ENCODE data around the gene KLF11.
"Not testable (repeated sequence)": the region's sequence is repeated elsewhere in the genome, so short reads cannot be mapped to it uniquely, and the experiment has no call there.

Gene KLF11

DNA sequence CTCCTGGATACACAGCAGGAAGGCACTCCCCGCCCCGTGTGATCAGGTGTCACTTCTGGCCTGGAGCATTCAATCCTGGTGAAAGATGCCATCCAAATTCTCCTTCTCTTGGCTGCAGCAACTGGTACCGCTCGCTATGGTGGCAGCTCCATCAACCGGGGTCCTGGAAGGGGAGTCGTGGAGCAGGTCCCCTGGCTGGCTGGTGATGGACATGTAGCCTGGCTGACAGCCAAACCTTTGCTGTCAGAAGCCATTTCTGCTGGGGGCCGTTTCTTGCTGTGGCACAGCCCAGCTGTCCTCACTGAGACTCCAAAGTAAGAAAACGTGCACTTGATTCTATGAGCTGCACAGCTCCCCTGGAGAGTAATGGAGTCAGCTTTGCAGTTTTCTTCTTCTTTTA is 44.0 kb downstream of the KLF11 start:
- DNase-seq, result peak in 2 of 3 experiments; percentile 41 to 48

DNA sequence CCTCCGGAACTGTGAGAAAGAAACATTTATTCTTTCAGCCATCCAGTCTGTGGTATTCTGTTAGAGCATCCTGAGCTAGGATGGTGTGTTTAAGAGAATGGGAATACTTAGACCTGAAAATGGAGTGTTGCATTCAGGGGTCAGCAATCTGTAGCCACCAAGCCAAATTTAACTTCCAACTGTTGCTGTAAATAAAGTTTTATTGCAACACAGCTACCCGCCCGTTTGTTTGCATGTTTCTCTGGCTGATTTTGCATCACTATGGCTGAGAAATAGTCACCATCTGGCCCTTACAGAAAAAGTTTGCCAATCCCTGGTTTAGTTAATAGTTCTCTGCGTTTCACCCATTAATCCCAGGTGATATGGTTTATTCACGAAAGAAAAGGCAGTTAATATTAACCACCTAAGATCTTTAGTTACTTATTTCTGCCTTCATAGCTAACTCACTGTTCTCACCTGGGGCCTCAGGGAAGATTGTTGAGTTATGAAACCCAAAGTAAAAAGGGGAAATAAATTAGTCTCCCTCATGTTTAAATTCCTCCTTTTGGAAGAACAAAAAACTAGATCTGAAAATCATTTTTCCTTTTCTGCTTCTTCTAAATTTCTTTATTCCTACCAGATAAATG is 46.3 kb downstream of the KLF11 start:
- no peak for DNase-seq

DNA sequence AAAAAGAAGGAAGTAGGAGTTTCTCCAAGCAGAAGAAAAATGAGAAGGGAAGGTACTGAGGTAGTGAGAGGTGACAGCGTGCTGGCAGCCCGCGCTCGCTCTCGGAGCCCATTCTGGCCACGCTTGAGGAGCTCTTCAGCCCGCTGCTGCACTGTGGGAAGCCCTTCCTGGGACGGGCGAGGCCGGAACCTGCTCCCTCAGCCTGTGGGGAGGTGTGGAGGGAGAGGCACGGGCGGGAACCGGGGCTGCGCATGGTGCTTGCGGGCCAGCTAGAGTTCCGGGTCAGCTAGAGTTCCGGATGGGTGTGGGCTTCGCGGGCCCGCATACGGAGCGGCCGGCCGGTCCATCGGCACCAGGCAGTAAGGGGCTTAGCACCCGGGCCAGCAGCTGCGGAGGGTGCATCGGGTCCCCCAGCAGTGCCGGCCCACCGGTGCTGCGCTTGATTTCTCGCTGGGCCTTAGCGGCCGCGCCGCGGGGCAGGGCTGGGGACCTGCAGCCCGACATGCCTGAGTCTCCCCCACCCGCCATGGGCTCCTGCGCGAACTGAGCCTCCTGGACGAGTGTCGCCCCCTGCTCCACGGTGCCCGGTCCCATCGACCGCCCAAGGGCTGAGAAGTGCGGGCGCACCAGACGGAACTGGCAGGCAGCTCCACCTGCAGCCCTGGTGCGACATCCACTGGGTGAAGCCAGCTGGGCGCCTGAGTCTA is 48.0 kb downstream of the KLF11 start:
- no peak for DNase-seq

DNA sequence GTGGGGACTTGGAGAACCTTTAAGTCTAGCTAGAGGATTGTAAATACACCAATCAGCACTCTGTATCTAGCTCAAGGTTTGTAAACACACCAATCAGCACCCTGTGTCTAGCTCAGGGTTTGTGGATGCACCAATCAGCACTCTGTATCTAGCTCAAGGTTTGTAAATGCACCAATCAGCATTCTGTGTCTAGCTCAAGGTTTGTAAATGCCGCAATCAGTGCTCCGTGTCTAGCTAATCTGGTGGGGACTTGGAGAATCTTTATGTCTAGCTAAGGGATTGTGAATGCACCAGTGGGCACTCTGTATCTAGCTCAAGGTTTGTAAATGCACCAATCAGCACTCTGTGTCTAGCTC is 48.5 kb downstream of the KLF11 start:
- DNase-seq, result not testable (repeated sequence)

DNA sequence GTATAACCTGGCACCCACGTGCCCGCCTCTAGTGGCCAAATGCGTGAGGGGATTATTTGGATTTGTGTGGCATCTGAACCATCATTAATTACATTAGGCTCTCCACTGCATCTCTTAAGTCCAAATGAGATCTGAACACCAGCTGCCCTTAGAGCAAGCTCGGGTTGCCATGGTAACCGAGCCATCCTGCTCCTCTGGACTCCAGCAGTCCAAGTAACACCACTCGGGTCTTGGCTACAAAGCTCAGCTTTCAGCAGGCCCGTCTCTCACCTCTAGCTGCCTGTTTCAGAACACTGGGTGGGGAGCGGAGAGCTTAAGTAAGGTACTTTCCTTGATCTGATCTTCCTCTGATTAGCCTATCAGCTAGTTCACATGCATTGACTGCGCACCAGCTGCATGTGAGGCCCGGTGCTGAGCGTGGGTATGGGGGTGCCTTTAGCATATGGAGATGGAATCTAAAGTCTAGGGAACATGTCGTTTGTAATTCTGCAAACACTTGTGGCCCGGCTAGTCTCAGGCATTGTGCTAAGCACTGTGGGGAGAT is 51.0 kb downstream of the KLF11 start:
- DNase-seq, result peak; percentile 29 to 84 (median 51)

DNA sequence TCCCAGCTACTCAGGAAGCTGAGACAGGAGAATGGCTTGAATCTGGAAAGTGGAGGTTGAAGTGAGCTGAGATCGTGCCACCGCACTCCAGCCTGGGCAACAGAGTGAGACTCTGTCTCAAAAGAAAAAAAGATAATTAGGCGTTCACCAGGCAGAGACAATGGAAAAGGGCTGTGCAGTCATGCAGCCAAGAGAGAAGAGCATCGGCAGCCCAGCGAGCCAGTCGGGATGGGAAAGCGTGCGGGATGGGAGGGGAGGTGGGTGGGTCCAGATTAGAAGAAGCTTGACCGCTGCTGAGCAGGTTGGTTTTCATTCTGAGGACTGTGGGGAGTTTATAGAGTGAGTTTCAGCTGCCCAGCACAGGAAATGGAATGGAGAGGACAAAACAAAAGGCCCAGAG is 51.8 kb downstream of the KLF11 start:
- no peak for DNase-seq

DNA sequence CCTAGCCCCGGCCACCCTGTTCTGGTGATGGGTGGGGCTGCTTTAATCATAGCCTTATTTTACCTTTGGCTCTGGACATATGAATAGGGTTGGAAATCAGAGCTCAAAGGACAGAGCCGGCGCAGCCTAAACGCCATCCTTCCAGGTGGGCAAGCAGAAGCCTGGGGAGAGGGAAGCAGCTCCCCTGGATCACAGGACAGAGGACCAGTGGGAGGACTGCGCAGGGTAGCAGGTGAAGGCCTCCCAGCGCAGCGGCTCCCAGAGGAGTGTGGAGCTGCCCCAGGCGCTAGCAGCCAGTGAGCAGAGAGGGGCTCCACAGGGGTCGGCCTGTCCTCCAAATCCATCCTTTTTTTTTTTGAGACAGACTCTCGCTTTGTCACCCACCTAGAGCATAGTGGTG is 53.3 kb downstream of the KLF11 start:
- DNase-seq, result no peak

DNA sequence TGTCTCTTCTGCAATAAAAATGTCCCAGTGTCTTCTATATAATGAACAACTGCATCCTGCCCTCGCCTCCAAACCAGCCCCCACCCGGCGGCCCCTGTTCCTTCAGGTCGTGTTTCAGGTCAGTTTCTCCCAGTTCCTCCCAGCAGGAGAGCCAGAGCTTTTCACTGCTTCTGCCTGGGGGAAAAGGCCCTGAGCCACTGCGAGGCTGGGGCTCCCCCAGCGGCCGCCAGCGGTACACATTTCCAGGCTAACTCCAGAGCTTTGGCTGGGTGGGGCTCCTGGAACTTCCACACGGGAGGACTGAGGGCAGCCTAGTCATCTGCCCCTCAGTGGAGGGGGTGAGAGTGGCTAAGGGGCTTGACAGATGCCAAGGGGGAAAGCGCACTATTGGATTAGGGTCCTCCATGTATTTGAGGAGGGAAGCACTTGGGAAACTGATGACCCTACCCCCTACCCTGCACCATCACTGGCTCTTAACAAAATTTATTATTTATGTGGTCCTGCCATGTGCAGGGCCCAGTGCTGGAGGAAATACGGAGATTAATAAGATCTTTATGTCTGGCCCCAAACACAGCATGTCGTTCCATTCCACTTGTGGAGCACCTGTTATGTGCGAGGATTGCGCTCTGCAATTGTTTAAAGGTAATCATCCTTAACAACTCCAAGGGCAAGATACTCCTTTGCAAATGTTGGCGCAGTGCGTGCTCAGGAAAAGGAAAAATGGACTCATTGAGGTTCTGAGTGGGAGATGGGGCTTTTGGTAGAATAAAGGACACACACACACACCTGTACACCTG is 54.2 kb downstream of the KLF11 start:
- DNase-seq, result peak; percentile 73 to 92 (median 79)

DNA sequence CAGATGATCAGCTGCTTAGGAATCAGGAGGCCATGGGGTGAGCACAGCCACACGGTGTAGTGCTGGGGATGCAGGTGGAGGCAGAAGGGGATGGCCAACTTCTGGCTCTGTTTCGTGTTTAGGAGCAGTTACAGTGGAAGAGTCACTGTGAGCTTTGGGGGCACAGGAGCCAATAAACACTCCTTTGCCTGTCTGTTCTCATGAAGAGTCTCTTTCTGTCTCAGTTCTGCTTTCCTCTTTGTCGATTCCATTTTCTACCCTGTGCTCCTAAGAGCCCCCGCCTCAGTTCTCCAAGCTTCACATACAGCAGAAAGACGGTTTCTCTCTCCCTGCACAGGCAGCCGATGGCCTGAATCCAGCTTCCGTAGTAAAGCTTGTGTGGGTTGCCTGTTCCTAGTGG is 58.1 kb downstream of the KLF11 start:
- no peak for DNase-seq

DNA sequence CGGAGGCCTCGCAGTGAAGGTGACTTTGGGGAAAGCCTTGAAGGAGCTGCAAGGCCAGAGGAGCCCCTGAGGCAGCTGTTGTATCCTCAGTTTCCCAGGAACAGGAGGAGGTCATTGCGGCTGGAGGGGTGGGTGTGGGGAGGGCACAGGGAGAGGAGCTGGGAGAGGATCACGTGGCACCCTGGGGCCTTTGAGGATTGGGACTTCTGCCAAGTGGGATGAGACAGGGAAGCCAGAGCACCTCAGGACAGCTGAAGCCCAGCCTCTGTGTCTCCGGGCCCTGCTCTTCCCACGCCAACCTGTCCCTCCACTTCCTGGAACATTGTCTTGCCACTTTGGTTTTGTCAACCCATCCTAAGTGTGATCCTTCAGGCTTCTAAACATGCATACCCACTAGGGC is 59.8 kb downstream of the KLF11 start:
- peak; percentile 17 to 55 (median 25) for DNase-seq
